MM.1S (cell line): ENCODE measurements around the gene INPP4B.

Experiments used
- DNase-seq: peaks from one replicate; pipeline ENCODE4 v3.0.0-alpha.2; 2015
- H2AFZ ChIP-seq: fragments of 300-600 bp; sonication (generic); 2 replicates; pipeline ENCODE4 v1.6.0; 2016; ENCODE audit warnings: antibody characterized with exemption, low read length
- H3F3A ChIP-seq: fragments of 300-600 bp; sonication (generic); 2 replicates; pipeline ENCODE4 v1.6.1; 2016; ENCODE audit warnings: mild to moderate bottlenecking, antibody characterized with exemption, low read length, moderate library complexity, mixed read lengths; ENCODE audit not compliant: insufficient read depth
- H3K27ac ChIP-seq: fragments of 300-600 bp; sonication (generic); 2 replicates; pipeline ENCODE4 v1.5.1; 2016; ENCODE audit warnings: mild to moderate bottlenecking, low read length
- H3K27me3 ChIP-seq: fragments of 300-600 bp; sonication (generic); replicated peaks from 2 replicates; pipeline ENCODE4 v1.6.0; 2016; ENCODE audit warnings: low read length; ENCODE audit not compliant: insufficient read depth
- H3K36me3 ChIP-seq: fragments of 300-600 bp; sonication (generic); replicated peaks from 2 replicates; pipeline ENCODE4 v1.6.1; 2016; ENCODE audit warnings: mild to moderate bottlenecking, low read length, mixed read lengths; ENCODE audit not compliant: insufficient read depth
- H3K4me1 ChIP-seq: fragments of 300-600 bp; sonication (generic); 2 replicates; pipeline ENCODE4 v1.6.1; 2016; ENCODE audit warnings: low read length, mixed read lengths
- H3K4me2 ChIP-seq: fragments of 300-600 bp; sonication (generic); 2 replicates; pipeline ENCODE4 v1.6.0; 2016; ENCODE audit warnings: low read depth, low read length
- H3K4me3 ChIP-seq: fragments of 300-600 bp; sonication (generic); 2 replicates; pipeline ENCODE4 v1.5.1; 2016; ENCODE audit warnings: low read length, mixed read lengths
- H3K79me2 ChIP-seq: fragments of 300-600 bp; sonication (generic); 2 replicates; pipeline ENCODE4 v1.6.1; 2016; ENCODE audit warnings: mixed run types, low read length, mixed read lengths
- H3K9ac ChIP-seq: fragments of 300-600 bp; sonication (generic); 2 replicates; pipeline ENCODE4 v1.6.1; 2016; ENCODE audit warnings: low read length, mixed read lengths
- H3K9me2 ChIP-seq: fragments of 300-600 bp; sonication (generic); replicated peaks from 2 replicates; pipeline ENCODE4 v1.6.1; 2016; ENCODE audit warnings: mild to moderate bottlenecking, low read length, mixed read lengths; ENCODE audit not compliant: insufficient read depth
- H3K9me3 ChIP-seq: fragments of 300-600 bp; sonication (generic); replicated peaks from 2 replicates; pipeline ENCODE4 v1.6.1; 2016; ENCODE audit warnings: mild to moderate bottlenecking, low read length, mixed read lengths; ENCODE audit not compliant: insufficient read depth
- H4K20me1 ChIP-seq: fragments of 300-600 bp; sonication (generic); 2 replicates; pipeline ENCODE4 v1.6.1; 2016; ENCODE audit warnings: mild to moderate bottlenecking, low read length, moderate library complexity, mixed read lengths; ENCODE audit not compliant: insufficient read depth
- EZH2 ChIP-seq: fragments of 300-600 bp; sonication (generic); optimal IDR thresholded peaks from 2 replicates; pipeline ENCODE3; 2017; ENCODE audit warnings: low read depth, mild to moderate bottlenecking, antibody characterized with exemption, low read length, mixed read lengths
- EZH2phosphoT487 ChIP-seq: fragments of 300-600 bp; sonication (generic); IDR thresholded peaks from 2 replicates; pipeline ENCODE4 v1.6.1; 2018; ENCODE audit warnings: antibody characterized with exemption, low read length
- TF ChIP-seq, protein P1 (sequence below): fragments of 300-600 bp; sonication (generic); IDR thresholded peaks from 2 replicates; pipeline ENCODE4 v1.5.1; 2016; ENCODE audit warnings: antibody characterized with exemption, low read length, mixed read lengths

Gene INPP4B

DNA sequence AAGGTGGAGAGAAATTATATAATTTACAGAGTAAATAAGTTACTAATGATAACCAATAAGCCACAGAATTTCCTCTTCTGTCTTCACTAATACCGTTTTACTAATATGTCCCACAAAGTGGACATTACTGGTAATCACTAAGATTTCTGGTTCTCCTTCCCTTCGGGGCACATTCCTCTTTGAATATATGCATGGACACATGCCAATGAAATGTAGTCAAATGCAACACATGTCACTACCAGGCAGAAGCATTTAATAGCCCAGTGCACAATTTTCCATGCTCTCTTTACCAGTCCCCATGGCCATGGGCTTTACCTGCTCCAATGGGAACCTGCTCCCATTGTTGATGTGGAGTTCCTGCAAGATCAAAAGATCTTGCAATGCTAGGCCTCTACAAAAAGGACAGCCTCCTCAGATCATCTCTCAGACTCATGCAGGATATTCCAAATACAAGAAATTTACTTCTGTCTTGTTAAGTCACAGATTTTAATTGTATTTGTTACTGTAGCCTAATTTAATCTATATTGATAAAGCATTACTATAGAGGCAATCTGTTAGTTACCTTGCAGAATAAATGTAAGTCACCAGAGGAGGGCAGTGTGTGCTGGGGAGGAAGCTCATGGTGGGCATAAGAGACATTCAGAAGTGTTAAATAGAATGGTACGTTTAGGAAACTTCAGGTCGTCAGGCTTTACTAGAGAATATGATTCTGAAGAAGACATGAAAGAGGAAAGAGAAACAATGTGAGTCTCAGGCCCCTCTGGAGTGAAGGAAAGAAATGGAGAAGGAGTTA, 37.1 kb upstream of the INPP4B start:
- no peaks in the 10 kb centered on the region for H3K4me1 ChIP-seq
- no peaks in the 10 kb centered on the region for H3F3A ChIP-seq
- H3K9ac ChIP-seq = no peak overlapping the region
- H3K9me3 ChIP-seq = no peaks in the 10 kb centered on the region
- no peak overlapping the region for H2AFZ ChIP-seq
- H3K9me2 ChIP-seq = no peaks in the 10 kb centered on the region
- TF ChIP-seq, protein P1, sequence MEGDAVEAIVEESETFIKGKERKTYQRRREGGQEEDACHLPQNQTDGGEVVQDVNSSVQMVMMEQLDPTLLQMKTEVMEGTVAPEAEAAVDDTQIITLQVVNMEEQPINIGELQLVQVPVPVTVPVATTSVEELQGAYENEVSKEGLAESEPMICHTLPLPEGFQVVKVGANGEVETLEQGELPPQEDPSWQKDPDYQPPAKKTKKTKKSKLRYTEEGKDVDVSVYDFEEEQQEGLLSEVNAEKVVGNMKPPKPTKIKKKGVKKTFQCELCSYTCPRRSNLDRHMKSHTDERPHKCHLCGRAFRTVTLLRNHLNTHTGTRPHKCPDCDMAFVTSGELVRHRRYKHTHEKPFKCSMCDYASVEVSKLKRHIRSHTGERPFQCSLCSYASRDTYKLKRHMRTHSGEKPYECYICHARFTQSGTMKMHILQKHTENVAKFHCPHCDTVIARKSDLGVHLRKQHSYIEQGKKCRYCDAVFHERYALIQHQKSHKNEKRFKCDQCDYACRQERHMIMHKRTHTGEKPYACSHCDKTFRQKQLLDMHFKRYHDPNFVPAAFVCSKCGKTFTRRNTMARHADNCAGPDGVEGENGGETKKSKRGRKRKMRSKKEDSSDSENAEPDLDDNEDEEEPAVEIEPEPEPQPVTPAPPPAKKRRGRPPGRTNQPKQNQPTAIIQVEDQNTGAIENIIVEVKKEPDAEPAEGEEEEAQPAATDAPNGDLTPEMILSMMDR = peak; percentile 39
- TF ChIP-seq EZH2phosphoT487 (no peak), EZH2 (no peak)
- H3K27me3 ChIP-seq = no peaks in the 10 kb centered on the region
- H3K4me2 ChIP-seq = no peak overlapping the region
- no peak overlapping the region for H3K27ac ChIP-seq
- no peak for DNase-seq
- H3K79me2 ChIP-seq = no peaks in the 10 kb centered on the region
- H3K4me3 ChIP-seq = no peak overlapping the region
- H3K36me3 ChIP-seq = no peaks in the 10 kb centered on the region
- H4K20me1 ChIP-seq = no peaks in the 10 kb centered on the region

DNA sequence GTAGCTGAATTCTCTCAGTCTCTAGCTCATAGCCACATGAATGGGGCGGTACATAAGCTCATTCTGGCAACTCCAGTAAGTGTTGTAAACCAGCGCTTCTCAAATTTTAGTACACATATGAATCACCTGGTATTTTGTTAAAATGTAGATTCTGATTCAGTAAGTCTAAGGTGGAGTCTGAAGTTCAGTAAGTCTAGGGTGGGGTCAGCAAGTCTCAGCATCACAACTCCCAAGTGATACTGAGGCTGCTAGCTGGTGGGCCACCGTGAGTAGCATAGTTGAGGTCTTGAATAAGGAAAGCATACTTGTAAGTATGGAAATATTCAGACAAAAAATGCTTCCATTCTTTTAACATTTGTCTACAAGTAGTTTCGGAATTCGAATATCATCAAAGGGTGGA, 36.1 kb upstream of the INPP4B start:
- Histone ChIP-seq H3K4me3 (no peak overlapping the region), H3K9me2 (no peaks in the 10 kb centered on the region), H3K27ac (no peak overlapping the region), H3K9me3 (no peaks in the 10 kb centered on the region), H2AFZ (no peak overlapping the region), H3K79me2 (no peaks in the 10 kb centered on the region), H3K36me3 (no peaks in the 10 kb centered on the region), H3K9ac (no peak overlapping the region), H3F3A (no peaks in the 10 kb centered on the region), H3K4me2 (no peak overlapping the region), H4K20me1 (no peaks in the 10 kb centered on the region), H3K4me1 (no peaks in the 10 kb centered on the region), H3K27me3 (no peaks in the 10 kb centered on the region)
- no peak for DNase-seq
- no peak for TF ChIP-seq EZH2phosphoT487
- no peak for TF ChIP-seq EZH2
- TF ChIP-seq, protein P1 = no peak

DNA sequence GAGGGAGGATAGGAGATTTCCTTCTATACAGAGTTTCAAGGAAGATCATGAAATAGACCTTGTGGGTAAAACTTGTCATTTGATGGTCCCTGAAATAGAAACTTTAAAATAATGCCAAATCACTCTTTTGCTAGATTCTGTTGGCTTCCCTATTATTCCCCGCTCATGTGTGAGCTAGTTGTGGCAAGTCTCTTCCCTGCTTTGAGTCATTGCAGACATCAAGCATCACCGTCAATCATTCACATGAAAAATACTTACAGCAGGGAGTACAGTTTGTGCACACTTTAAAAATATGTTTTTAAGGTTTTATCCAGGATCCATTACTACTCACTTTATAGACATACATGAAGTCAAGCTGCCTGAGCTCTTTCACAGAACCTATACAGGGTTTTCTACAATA, 35.2 kb upstream of the INPP4B start:
- Histone ChIP-seq H3K9me3 (no peaks in the 10 kb centered on the region), H2AFZ (no peak overlapping the region), H3K4me3 (no peak overlapping the region), H4K20me1 (no peaks in the 10 kb centered on the region), H3K4me1 (no peaks in the 10 kb centered on the region), H3K27me3 (no peaks in the 10 kb centered on the region), H3F3A (no peaks in the 10 kb centered on the region), H3K4me2 (no peak overlapping the region), H3K36me3 (no peaks in the 10 kb centered on the region), H3K9ac (no peak overlapping the region), H3K9me2 (no peaks in the 10 kb centered on the region), H3K79me2 (no peaks in the 10 kb centered on the region), H3K27ac (no peak overlapping the region)
- no peak for DNase-seq
- no peak for TF ChIP-seq EZH2
- TF ChIP-seq EZH2phosphoT487 = no peak
- TF ChIP-seq, protein P1 = no peak
